GDM1 (cell line): ENCODE measurements around the gene HDAC8.
"Not testable (repeated sequence)": the region's sequence is repeated elsewhere in the genome, so short reads cannot be mapped to it uniquely, and the experiment has no call there.

Source experiments
- DNase-seq: peaks from one replicate; lab custom pipeline; 2025; lab: John Stamatoyannopoulos, UW

HDAC8 gene

DNA sequence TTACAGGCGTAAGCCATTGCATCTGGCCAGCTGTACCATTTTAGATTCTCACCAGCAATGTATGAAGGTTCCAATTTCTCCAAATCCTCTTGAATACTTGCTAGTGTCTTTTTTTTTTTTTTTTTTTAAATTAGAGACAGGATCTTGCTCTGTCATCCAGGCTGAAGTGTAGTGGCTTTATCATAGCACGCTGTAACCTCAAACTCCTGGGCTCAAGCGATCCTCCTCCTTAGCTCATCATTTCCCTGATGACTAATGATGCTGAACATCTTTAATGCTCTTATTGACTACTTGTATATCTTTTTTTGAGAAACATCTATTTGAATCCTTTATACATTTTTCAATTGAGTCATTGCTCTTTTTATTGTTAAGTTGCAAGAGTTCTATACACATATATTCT is 40.3 kb downstream of the HDAC8 start:
- DNase-seq: no peak

DNA sequence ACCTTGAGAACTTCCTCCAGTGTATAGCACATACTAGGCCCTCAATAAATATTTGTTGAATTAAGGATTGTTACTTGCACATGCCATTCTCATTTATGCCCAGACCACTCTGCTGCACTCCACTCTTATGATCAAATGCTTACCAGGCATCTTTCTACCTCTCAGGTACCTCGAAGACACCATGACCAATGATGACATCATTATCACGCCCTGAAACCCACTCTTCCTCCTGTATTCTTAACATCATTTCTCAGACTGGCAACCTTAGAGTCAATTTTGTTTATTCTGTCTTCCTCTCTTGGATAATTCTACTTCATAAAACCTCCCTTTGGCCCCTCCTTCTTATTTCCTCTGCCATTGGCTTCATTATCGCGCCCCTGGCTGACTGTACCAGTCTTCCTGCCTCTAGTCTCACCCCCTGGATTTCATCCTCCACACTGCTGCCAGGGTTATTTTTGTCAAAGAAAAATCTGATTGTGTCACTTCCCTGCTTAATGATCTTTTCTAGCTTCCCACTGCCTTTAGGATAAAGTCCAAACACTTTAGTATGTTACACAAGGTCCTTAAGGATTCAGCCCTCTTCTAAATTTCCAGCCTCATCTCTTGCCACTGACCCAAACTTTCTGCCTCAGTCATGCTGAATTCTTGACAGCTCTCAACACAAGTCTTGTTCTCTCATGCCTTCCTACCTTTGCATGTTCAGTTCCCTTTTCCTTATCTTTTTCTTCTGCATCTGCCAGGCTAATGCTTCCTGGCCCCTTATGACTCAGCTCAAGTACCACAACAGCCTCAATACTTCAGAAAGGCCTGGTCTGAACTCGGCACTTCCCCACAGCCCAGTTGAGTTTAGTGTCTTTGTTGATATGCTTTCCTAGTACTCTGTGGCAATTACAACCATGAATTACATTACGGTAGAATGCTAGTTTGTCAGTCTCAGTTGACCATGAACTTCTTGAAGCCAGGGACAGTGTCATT is 45.8 kb downstream of the HDAC8 start:
- peak; percentile 81 for DNase-seq

DNA sequence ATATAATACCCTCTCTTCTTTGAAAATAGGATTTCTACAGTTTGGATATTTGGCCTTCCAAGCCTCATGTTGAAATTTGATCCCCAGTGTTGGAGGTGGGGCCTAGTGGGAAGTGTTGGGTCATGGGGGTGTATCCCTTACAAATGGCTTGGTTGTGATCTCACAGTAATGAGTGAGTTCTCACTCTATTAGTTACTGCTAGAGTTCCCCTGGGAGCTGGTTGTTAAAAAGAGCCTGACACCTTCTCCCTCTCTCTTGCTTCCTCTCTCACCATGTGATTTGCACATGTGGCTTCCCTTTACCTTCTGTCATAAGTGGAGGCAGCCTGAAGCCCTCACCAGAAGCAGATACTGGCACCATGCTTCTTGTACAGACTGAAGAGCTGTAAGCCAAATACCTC is 73.9 kb downstream of the HDAC8 start:
- DNase-seq: no peak

DNA sequence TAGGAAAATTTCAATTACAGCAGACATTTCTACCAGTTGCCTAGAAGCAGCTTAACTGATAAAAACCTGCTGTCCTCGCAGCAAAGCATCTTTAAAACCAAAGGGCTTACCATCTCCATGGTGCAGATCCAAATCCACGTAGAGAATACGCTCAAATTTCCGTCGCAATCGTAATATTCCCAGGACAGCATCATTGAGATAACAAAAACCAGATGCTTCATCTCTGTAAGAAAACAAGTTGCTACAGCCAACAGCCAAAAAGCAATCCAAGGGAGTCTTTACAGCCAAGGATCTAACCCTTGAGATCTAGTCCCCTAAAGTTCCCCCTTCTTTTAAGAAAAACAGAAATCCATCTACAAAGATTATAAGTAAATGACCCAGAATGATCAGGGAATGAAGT is 77.6 kb downstream of the HDAC8 start:
- no peak for DNase-seq

DNA sequence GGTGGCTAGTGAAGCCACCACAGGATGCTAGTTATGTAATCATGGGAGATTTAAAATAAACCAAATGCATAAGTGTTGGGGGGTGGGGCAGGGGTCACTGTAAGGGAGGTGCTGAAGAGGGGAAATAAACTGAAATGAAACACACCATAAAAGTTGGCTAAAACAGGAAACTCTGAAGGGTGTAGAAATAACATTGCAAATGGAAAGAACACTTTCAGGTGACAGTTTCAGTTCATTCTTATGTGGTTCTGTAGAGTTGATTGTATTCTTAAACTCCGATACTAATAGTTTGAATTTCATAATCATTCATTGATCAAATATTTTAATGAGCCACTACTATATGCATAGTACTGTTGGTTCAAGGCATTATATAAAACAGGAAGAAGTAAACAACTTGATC is 80.1 kb downstream of the HDAC8 start:
- DNase-seq: no peak

DNA sequence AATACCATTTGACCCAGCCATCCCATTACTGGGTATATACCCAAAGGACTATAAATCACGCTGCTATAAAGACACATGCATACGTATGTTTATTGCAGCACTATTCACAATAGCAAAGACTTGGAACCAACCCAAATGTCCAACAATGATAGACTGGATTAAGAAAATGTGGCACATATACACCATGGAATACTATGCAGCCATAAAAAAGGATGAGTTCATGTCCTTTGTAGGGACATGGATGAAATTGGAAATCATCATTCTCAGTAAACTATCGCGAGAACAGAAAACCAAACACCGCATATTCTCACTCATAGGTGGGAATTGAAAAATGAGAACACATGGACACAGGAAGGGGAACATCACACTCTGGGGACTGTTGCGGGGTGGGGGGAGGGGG is 82.4 kb downstream of the HDAC8 start:
- DNase-seq: not testable (repeated sequence)

DNA sequence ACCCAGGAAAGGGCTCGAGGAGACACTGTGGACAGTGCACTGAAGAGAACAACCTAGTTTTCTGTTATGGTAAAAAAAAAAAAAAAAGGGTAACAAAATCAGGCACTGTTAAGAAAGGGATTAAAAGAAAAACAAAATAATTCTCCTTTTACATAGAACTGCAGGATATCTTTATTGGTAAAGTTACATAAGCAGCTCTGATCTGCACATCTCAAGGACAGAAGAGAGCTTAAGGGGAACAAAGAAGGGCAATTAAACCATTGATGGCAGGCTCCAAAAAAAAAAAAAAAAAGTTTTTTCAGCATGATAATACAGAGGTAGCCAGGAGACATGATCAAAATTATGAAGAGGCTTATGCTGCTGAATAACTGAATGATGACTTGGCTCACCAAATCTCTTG is 85.0 kb downstream of the HDAC8 start:
- no peak for DNase-seq

DNA sequence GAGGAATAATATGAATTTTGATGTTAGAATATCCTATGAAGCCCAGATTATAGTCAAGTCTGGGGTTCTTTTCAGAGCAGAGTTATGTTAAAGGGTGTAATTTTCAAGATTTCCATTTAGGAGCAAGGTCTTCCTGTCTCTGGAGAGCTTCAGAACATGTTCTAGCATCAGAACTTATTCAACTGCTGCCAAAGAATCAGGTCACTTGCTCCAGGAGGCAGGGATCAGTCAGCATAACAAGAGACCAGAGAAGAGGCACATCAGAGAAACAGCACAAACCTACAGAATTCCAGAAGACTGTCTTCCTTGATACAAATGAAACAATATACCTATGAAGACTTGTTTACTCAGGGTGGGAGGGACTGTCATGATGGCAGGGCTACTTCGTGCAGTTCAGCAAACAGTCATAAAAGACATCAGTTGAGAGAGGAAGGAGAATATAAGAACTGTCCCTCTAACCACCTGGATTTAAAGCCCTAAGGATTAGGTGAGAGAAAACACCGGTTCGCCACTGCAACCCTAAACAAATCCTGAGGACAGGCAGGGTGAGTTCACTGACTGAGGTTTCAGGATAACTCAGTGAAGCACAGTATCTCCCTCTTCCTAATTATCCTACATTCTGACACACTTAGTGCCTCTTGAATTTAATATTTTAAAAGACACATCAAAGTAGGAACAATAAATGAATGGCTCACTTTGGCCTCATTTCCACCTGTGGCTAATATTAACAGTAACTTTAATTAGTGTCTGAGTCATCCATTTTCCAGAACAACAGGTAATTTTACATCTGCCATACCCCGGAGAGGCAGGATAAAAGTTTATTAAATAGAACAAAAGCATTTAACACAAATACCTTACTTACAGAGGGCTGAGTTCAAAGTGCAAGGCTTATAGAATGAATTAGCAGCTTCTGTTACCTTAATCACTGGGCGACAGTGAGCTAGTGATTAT is 93.0 kb downstream of the HDAC8 start:
- no peak for DNase-seq

DNA sequence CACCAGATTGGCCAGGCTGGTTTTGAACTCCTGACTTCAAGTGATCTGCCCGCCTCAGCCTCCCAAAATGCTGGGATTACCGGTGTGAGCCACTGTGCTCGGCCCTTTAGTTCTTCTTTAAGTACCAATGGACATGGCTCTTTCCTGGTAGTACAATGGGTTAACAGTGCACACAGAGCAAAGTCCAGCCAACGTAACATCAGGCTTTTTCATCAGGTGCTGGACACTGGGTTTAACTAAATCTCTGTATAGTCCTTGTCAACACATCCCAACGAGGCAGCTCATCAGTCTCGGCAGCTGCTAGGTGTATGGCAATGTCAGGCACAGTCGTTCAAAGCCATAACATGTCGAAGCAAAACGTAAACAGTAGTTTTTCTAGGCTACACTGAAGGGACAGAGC is 93.8 kb downstream of the HDAC8 start:
- DNase-seq: no peak

DNA sequence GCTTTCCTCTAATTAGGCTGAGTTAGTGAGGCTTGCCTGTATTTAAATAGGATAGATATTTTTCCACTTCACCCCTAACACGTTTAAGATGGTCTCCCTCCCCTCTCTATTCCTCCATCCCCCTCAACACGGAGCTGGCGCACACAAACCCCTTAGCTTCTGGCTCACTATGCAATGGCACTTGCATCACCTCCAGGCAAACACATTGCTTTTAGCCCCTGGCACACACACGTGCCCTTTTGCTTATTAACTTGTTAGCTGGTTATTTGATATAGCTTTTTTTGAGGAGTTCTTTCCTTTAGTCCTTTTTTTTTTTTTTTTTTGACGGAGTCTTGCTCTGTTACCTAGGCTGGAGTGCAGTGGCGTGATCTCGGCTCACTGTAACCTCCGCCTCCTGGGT is 94.3 kb downstream of the HDAC8 start:
- DNase-seq: no peak

DNA sequence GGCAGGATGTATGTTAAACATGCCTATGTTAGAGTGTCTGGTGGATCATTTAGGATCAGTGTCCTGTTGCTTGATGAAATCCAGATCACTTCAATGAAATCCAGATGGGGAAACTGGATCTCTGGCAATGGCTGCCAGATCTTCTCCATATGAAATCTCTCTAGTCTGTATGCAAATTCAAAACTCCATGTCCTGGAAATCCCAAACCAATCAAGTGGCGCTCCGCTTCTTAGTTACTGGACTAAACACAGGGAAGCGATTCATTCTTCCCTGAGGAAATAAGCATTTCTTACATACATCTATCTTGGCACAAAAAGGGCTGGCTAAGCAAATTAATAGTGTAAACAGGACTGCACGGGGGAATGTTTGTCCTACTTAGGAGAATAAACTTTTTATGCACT is 94.9 kb downstream of the HDAC8 start:
- no peak for DNase-seq

DNA sequence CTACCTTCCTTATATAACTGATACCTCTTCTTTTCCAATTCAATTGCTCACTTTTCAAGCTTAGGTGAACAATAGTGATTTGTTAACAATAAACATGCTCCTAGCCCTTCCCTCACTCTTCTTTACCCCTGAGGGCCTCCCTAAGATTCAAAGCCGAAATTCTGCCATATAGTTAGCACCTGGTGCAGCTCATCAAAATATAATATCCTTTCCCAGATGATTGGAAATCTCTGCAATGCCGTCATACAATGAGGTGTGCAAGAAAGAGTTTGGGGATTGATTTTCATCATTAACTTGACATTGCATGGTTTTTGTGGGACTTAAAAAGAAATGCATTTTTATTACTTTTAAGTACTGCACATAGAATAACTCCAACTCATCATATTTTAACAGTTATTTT is 95.3 kb downstream of the HDAC8 start:
- DNase-seq: no peak

DNA sequence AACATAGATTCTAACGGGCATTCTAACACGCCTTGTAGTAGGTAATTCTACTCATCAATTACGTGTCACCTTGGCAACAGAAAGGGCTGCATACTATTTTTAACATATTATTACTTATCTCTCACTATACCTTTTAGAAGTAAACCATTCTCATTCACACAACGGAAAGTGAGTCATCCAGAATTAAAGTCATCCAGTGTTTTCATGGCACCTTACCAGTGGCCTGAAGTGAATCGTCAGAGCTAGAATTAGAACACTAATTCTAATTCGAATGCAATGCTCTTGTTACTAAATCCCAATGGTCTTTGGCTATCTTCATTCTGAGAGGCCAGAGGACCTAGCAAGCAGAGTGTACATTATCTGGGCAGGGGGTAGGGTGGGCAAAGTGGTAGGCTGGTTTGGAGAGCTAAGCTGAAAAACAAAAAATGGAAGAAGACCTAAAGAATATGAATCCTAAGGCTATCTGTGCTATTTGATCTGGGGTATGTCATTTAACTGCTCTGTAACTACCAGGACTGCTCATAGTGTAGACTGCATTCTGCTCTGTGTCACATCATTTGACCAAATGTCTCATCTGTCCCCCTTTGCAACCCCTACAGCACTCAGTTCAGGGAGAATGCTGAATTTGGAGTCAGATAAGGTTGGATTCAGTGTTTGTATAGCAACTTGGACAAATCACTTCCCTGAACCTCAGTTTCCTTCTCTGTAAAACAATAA is 96.5 kb downstream of the HDAC8 start:
- no peak for DNase-seq

DNA sequence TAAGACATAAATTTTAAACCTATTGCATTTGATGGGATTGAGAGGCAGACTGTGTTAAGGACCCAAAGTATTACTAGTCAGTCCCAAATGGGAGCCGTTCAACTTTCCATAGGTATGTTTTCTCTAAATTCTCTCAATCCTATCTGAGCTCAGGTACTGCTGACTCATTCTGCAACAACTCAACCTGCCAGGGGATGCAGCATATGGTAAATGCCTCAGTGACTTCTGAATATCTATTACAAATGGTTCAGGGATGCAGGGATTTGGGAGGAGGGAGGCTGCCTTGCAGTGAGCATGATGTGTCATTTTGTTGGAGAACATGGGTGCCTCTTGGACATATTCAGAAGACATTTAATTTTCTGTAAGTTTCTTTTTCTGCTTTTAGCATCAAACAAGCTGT is 97.3 kb downstream of the HDAC8 start:
- DNase-seq: no peak

DNA sequence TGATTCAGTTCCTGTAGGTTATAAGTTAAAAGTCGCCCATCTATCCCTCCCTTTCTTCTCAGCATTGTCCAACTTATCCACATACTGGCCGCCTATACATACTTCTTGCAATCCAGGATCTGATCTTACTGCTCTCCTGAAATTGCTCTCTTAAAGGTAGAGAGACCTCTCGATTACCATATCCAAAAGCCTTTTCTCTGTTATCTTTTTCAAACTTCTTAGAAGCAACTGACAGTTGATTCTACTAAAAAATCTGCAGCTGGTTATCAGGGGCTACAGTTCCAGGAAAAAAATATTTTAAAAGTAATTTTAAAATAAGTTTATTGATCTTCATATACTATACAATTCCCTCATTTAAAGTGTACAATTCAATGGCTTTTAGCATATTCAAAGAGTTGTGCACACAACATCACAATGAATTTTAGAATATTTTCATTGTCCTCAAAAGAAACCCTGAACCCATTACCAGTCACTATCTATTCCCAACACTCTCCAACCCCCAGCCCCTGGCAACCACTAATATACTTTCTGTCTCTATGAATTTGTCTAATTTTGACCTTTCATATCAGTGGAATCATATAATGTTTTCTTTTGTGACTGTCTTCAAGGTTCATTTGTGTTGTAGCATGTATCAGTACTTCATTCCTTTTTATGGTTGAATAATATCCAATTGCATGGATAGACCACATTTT is 102.0 kb downstream of the HDAC8 start:
- DNase-seq: no peak

DNA sequence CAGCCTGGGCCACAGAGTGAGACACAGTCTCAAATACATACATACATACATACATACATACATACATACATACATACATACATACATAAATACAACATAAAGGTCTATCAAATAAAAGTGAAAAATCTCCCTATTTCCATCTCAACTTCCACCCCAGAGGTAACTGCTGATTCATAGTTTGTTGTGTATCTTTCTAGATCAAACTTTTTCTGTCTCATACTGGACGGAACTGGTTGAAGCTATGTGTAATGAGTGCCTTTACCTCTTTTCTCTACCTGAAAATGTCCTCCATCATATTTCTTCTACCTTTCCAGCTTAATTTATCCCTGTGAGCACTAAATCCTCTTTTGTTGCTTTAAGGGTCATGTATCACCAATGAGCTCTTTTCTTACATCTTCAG is 102.5 kb downstream of the HDAC8 start:
- DNase-seq: no peak

DNA sequence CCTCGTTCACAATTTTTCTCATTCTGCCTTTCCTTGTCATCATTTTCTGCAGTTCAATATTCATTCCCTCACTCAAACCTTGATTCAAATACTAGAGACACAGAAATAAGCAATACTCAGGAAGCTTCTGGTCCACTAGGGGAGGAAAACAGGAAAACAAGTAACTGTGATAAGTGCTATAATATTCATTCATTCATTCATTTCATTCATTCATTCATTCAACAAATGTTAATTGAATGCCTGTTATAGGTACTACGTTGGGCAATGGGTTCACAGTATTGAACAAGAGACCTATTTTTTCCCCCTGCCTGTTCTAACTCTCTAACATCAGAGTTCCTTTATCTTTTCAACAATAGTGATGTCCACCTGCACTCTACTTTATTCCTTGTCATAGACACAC is 104.0 kb downstream of the HDAC8 start:
- no peak for DNase-seq

DNA sequence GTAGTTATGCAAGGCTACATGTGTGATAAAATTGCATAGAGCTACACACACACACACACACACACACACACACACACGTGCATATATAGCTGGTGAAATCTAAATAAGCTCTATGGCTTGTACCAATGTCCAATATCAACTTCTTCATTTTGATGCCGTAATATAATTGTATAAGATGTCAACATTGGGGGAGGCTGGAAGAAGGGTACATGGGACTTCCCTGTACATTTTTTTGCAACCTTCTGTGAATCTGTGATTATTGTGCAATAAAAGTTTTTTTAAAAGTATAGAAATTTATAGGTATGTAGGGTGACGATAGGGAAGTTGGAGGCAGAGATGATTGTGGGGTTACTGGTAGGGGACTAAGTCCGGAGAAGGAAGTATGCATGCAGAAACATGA is 105.5 kb downstream of the HDAC8 start:
- DNase-seq: no peak

DNA sequence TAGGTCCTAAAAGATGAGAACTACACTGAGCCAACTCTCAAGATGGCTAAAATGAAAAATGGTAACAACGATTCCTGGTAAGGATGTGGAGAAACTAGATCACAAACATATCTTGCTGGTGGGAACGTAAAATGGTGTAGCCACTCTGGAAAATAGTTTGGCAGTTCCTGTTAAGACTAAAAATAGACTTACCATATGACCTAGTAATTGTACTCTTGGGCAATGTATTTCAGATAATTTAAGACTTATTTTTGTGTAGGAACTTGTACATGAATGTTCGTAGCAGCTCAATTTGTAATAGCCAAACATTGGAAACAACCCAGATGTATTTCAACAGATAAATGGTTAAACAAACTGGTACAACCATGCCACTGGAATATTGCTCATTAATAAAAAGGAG is 106.2 kb downstream of the HDAC8 start:
- DNase-seq: no peak

DNA sequence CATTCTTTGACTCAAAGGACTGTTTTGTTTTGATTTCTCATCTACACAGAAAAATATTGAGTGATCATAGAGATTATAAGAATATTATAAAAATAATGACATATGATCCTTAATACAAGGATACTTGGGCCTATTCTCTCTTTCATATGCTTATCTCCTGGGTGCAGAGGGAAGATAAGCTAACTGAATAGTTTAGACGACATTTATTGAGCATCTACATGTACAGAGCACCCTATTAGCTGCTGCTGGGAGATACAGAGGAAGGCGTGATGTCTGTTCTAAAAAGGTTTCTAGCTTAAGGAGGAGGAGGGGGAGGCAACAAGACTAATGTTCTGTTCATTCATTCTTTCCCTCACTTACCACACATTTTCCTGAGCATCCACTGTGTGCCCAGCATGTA is 106.8 kb downstream of the HDAC8 start:
- DNase-seq: no peak

DNA sequence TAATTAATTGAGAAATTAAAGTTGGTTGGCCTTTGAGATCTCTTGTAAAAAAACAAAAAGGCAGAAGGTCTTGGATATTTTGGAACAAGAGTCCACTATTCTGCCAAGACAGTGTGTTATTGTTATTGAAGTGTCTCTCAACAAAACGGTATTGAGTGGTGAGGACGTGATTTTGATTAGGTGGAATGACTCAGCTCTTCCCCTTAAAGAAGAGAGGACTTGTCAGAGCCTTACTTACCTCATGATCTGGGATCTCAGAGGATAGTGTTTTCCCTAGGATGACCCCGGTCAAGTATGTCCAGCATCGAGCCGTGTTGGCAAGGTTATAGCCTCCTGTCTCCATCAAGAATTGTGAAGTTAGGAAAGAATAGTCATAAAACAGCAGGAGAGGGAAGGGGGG is 110.9 kb downstream of the HDAC8 start:
- no peak for DNase-seq

DNA sequence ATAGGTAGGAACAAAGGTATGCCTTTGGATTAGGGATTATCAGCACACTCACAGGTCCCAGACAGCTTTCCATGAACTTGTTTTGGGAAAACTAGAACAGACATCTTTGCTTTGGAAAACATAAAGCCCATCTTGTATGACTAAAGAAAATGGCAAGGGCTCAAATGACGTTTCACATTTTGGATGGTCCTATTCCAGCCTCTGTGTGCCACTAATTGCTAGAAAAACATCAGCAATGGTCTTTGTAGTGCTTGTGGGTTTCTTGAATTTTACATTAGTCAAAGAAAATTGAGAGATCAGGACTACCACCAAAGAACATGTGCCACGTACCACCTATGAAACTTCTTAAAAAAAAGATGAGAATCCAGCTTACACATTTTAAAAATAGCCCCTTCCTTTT is 111.4 kb downstream of the HDAC8 start:
- DNase-seq: no peak
